ENCODE measurements around the gene TSPAN31. TPM values are rescaled to one million over a fixed set of nuclear protein-coding genes. Genes with fewer than 3 reads are reported as not detected.
"Not testable (repeated sequence)": the region's sequence is repeated elsewhere in the genome, so short reads cannot be mapped to it uniquely, and the experiment has no call there.

The TSPAN31 gene
- total RNA-seq, 1 donor from 2014 or later = 17.3 TPM

- intact Hi-C loops (cut with micrococcal nuclease) = loop anchor here (1.0 kb wide), 1 partner anchor 9 kb away; no protein-coding TSS in a partner anchor
Measured at GRCh38 chr12:57765003-57765697, 20.3 kb downstream of the TSPAN31 start.

GRCh38 chr12:57765698-57766463, 21.0 kb downstream of the TSPAN31 start:
- intact Hi-C loops (cut with micrococcal nuclease) = loop anchor here (1.0 kb wide), 1 partner anchor 10 kb away; no protein-coding TSS in a partner anchor

GRCh38 chr12:57766464-57767304, 21.8 kb downstream of the TSPAN31 start, which contains the start of gene CYP27B1:
CYP27B1 (minus strand) TSS chr12:57767078; CDS start chr12:57767041, 37 bp downstream.
- intact Hi-C loops (cut with micrococcal nuclease) = no loop called here

- intact Hi-C loops (cut with micrococcal nuclease) = no loop called here
Measured at GRCh38 chr12:57767305-57767698, 22.5 kb downstream of the TSPAN31 start.

GRCh38 chr12:57767876-57768275, 23.0 kb downstream of the TSPAN31 start:
- intact Hi-C loops (cut with micrococcal nuclease) = no loop called here

GRCh38 chr12:57769594-57769993, 24.8 kb downstream of the TSPAN31 start:
- intact Hi-C loops (cut with micrococcal nuclease) = no loop called here

GRCh38 chr12:57770734-57771133, 25.9 kb downstream of the TSPAN31 start:
- intact Hi-C loops (cut with micrococcal nuclease) = no loop called here

GRCh38 chr12:57771236-57771872, 26.5 kb downstream of the TSPAN31 start:
- intact Hi-C loops (cut with micrococcal nuclease) = no loop called here

- intact Hi-C loops (cut with micrococcal nuclease) = loop anchor here (1.0 to 2.0 kb wide), 5 partner anchors 10 to 169 kb away; partner anchors contain the start of genes ATP23, CDK4, CTDSP2 and TSFM
Measured at GRCh38 chr12:57771873-57772428, 27.1 kb downstream of the TSPAN31 start, which contains the start of gene METTL1. METTL1 (minus strand) TSS chr12:57772105; CDS start chr12:57772083, 22 bp downstream.

- intact Hi-C loops (cut with micrococcal nuclease) = loop anchor here (1.0 to 2.0 kb wide), 5 partner anchors 10 to 169 kb away; partner anchors contain the start of genes ATP23, CDK4, CTDSP2 and TSFM
Measured at GRCh38 chr12:57772429-57773322, 27.8 kb downstream of the TSPAN31 start, which contains the start of gene EEF1AKMT3. EEF1AKMT3 (plus strand) TSS chr12:57772614; CDS start chr12:57772725, 111 bp downstream.

- intact Hi-C loops (cut with micrococcal nuclease) = not testable (repeated sequence)
Measured at GRCh38 chr12:57774634-57775033, 29.8 kb downstream of the TSPAN31 start.

- intact Hi-C loops (cut with micrococcal nuclease) = no loop called here
Measured at GRCh38 chr12:57775044-57775443, 30.2 kb downstream of the TSPAN31 start.

- intact Hi-C loops (cut with micrococcal nuclease) = no loop called here
Measured at GRCh38 chr12:57775563-57776246, 30.9 kb downstream of the TSPAN31 start.

GRCh38 chr12:57776247-57776587, 31.4 kb downstream of the TSPAN31 start:
- intact Hi-C loops (cut with micrococcal nuclease) = no loop called here

GRCh38 chr12:57777367-57777766, 32.5 kb downstream of the TSPAN31 start:
- intact Hi-C loops (cut with micrococcal nuclease) = no loop called here

- intact Hi-C loops (cut with micrococcal nuclease) = no loop called here
Measured at GRCh38 chr12:57777911-57778310, 33.1 kb downstream of the TSPAN31 start.

GRCh38 chr12:57779736-57780135, 34.9 kb downstream of the TSPAN31 start:
- intact Hi-C loops (cut with micrococcal nuclease) = no loop called here

GRCh38 chr12:57780284-57780897, 35.6 kb downstream of the TSPAN31 start:
- intact Hi-C loops (cut with micrococcal nuclease) = no loop called here

Measured in T-helper 2 cell treated with Interferon-gamma antibody and Interleukin-4, amounts not matched to agents 100 ng/mL and 5 ng/mL, for 36 hours (primary cell).